HCT116 (cell line): Measurements from ENCODE around the gene BRAP.

ENCODE experiments used
- EGR1 ChIP-seq: IDR thresholded peaks from 2 replicates; pipeline ENCODE4 v1.6.1; 2012; ENCODE audit warnings: low read depth
- EZH2 ChIP-seq: fragments of 200-600 bp; sonication (generic); IDR thresholded peaks from 2 replicates; pipeline ENCODE4 v1.6.1; 2017; ENCODE audit warnings: antibody characterized with exemption, mixed run types
- EZH2phosphoT487 ChIP-seq: fragments of 200-600 bp; IDR thresholded peaks from 2 replicates; pipeline ENCODE4 v1.6.1; 2018; ENCODE audit warnings: antibody characterized with exemption, borderline replicate concordance
- POLR2AphosphoS5 ChIP-seq: IDR thresholded peaks from 2 replicates; pipeline ENCODE4 v1.6.1; 2011; ENCODE audit warnings: mild to moderate bottlenecking, low read depth, low read length, moderate library complexity
- SRF ChIP-seq: IDR thresholded peaks from 2 replicates; pipeline ENCODE4 v1.6.1; 2012; ENCODE audit warnings: low read depth
- YY1 ChIP-seq: IDR thresholded peaks from 2 replicates; pipeline ENCODE4 v1.6.1; 2011; ENCODE audit warnings: low read length, low read depth, moderate library complexity, mild to moderate bottlenecking; ENCODE audit not compliant: insufficient replicate concordance; ENCODE audit errors: extremely low read depth
- TF ChIP-seq, protein P1 (sequence below), 3 experiments: fragments of 200-600 bp in 1 of 3; sonication (generic) in 1 of 3; IDR thresholded peaks in 2 of 3; conservative IDR thresholded peaks in 1 of 3; 2 replicates each; pipeline ENCODE4 v1.5.1; 2012 to 2017; ENCODE audit warnings: low read depth in 2 of 3, low read length in 2 of 3, antibody characterized with exemption in 1 of 3, borderline replicate concordance in 1 of 3, control low read depth in 1 of 3, mild to moderate bottlenecking in 1 of 3, mixed read lengths in 1 of 3, mixed run types in 1 of 3, moderate library complexity in 1 of 3; ENCODE audit not compliant: insufficient read depth in 1 of 3
- TF ChIP-seq, protein P2 (sequence below): IDR thresholded peaks from 2 replicates; pipeline ENCODE4 v1.6.1; 2012; ENCODE audit warnings: low read depth

DNA sequence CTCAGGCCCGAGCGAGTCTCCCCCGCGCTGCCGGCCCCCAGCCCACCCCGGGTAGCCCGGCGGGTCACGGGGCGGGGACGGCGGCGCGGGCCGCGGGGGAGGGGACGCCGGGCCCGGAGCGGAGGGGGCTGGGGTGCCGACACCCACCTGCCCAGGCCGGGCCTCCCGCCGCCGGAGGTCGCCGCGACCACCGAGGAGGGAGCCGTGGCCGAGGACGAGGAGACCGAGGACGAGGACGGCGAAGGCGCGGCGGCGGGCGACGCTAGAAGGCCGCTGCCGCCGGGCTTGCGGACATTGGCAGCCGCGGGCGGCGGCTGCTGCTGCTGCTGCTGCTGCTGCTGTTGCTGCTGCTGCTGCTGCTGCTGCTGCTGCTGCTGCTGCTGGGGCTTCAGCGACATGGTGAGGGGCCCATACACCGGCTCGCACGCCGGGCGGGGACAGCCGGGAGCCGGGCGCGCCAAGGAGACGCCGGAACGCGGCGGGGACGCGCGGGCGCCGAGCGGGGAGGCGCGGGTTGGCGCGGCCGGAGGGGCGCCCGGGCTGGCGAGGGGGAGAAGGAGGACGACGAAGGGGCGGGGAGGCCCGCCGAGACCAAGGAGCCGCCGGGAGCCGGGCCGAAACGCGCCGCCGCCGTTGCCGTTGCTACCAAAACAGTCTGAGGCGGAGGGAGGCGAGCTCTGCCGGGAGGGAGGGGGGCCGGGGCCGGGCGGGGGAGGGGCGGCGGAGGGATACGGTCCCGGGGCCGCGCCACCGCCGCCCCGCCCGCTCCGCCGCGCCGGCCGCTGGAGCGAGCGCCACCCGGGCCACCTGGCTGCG lies 86.9 kb downstream of the BRAP start, which contains the start of gene ATXN2:
- TF ChIP-seq, protein P1, sequence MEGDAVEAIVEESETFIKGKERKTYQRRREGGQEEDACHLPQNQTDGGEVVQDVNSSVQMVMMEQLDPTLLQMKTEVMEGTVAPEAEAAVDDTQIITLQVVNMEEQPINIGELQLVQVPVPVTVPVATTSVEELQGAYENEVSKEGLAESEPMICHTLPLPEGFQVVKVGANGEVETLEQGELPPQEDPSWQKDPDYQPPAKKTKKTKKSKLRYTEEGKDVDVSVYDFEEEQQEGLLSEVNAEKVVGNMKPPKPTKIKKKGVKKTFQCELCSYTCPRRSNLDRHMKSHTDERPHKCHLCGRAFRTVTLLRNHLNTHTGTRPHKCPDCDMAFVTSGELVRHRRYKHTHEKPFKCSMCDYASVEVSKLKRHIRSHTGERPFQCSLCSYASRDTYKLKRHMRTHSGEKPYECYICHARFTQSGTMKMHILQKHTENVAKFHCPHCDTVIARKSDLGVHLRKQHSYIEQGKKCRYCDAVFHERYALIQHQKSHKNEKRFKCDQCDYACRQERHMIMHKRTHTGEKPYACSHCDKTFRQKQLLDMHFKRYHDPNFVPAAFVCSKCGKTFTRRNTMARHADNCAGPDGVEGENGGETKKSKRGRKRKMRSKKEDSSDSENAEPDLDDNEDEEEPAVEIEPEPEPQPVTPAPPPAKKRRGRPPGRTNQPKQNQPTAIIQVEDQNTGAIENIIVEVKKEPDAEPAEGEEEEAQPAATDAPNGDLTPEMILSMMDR (IDR thresholded peaks at IDR 0.05 in 2 of 3, conservative IDR thresholded peaks at IDR 0.05 in 1 of 3; ENCODE audit: borderline replicate concordance in 1 of 3, insufficient read depth in 1 of 3, low read depth in 2 of 3, low read length in 2 of 3): no peak
- TF ChIP-seq SRF: no peak
- TF ChIP-seq, protein P2, sequence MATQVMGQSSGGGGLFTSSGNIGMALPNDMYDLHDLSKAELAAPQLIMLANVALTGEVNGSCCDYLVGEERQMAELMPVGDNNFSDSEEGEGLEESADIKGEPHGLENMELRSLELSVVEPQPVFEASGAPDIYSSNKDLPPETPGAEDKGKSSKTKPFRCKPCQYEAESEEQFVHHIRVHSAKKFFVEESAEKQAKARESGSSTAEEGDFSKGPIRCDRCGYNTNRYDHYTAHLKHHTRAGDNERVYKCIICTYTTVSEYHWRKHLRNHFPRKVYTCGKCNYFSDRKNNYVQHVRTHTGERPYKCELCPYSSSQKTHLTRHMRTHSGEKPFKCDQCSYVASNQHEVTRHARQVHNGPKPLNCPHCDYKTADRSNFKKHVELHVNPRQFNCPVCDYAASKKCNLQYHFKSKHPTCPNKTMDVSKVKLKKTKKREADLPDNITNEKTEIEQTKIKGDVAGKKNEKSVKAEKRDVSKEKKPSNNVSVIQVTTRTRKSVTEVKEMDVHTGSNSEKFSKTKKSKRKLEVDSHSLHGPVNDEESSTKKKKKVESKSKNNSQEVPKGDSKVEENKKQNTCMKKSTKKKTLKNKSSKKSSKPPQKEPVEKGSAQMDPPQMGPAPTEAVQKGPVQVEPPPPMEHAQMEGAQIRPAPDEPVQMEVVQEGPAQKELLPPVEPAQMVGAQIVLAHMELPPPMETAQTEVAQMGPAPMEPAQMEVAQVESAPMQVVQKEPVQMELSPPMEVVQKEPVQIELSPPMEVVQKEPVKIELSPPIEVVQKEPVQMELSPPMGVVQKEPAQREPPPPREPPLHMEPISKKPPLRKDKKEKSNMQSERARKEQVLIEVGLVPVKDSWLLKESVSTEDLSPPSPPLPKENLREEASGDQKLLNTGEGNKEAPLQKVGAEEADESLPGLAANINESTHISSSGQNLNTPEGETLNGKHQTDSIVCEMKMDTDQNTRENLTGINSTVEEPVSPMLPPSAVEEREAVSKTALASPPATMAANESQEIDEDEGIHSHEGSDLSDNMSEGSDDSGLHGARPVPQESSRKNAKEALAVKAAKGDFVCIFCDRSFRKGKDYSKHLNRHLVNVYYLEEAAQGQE: no peak
- no peak for TF ChIP-seq EZH2phosphoT487
- no peak for TF ChIP-seq EGR1
- TF ChIP-seq POLR2AphosphoS5: no peak
- no peak for TF ChIP-seq EZH2
- TF ChIP-seq YY1: no peak
